ENCODE data around the gene GPR141. TPM values are rescaled to one million over a fixed set of nuclear protein-coding genes. Genes with fewer than 3 reads are reported as not detected.

GPR141 gene
- not detected in 2 replicates for total RNA-seq

GRCh38 chr7:37683246-37684120, at the start of gene GPR141:
GPR141 (plus strand) TSS chr7:37683766; CDS start chr7:37740394, 56,628 bp downstream.

Other genes starting within 250 kb of the GPR141 start
- gene ELMO1, start 234.9 kb upstream of the GPR141 start, total RNA-seq: 1.4 and 1.8 TPM in 2 replicates
- not detected in 2 replicates for gene NME8, start 164.8 kb downstream of the GPR141 start, total RNA-seq
- under 0.01 and 0.37 TPM in 2 replicates for gene SFRP4, start 233.1 kb downstream of the GPR141 start, total RNA-seq
- gene EPDR1, start 236.9 kb downstream of the GPR141 start, total RNA-seq: 15.1 and 19.1 TPM in 2 replicates

Data from subcutaneous preadipocyte (primary cell).